MM.1S (cell line): Measurements from ENCODE around the gene PTPRD.

Experiments used
- EZH2 ChIP-seq: fragments of 300-600 bp; sonication (generic); optimal IDR thresholded peaks from 2 replicates; pipeline ENCODE3; 2017; ENCODE audit warnings: low read depth, mild to moderate bottlenecking, antibody characterized with exemption, low read length, mixed read lengths
- EZH2phosphoT487 ChIP-seq: fragments of 300-600 bp; sonication (generic); IDR thresholded peaks from 2 replicates; pipeline ENCODE4 v1.6.1; 2018; ENCODE audit warnings: antibody characterized with exemption, low read length
- TF ChIP-seq, protein P1 (sequence below): fragments of 300-600 bp; sonication (generic); IDR thresholded peaks from 2 replicates; pipeline ENCODE4 v1.5.1; 2016; ENCODE audit warnings: antibody characterized with exemption, low read length, mixed read lengths

DNA sequence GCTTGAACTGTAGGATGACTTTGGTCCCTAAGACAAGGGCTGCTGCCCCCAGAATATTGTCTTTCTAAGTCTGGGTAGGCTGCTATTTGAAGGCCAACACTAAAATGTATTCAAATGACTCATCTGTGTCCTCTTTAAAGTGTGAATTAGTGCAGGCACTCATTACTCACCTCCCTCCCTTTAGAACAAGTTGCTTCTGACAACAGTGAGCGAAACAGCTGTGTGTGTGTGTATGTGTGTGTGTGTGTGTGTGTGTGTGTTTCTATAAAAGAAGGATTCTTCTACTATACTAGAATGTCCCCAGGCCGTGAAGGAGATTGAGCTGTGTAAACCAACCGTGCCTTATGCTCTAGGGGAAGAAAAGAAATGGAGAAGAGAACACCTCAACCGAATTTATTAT is 1337.2 kb downstream of the PTPRD start:
- TF ChIP-seq, protein P1, sequence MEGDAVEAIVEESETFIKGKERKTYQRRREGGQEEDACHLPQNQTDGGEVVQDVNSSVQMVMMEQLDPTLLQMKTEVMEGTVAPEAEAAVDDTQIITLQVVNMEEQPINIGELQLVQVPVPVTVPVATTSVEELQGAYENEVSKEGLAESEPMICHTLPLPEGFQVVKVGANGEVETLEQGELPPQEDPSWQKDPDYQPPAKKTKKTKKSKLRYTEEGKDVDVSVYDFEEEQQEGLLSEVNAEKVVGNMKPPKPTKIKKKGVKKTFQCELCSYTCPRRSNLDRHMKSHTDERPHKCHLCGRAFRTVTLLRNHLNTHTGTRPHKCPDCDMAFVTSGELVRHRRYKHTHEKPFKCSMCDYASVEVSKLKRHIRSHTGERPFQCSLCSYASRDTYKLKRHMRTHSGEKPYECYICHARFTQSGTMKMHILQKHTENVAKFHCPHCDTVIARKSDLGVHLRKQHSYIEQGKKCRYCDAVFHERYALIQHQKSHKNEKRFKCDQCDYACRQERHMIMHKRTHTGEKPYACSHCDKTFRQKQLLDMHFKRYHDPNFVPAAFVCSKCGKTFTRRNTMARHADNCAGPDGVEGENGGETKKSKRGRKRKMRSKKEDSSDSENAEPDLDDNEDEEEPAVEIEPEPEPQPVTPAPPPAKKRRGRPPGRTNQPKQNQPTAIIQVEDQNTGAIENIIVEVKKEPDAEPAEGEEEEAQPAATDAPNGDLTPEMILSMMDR: no peak
- no peak for TF ChIP-seq EZH2
- TF ChIP-seq EZH2phosphoT487: no peak
